Cortex of kidney (tissue), 1 donor: ENCODE data around the gene NCKAP5.

Source experiments
- DNase-seq: peaks from one replicate; lab custom pipeline; 2025; lab: John Stamatoyannopoulos, UW

NCKAP5 gene

GRCh38 chr2:133146893-133147292 is 421.4 kb downstream of the NCKAP5 start:
- no peak for DNase-seq

GRCh38 chr2:133143645-133144044 is 424.6 kb downstream of the NCKAP5 start:
- DNase-seq, result no peak

- no peak for DNase-seq
Measured at GRCh38 chr2:133142087-133142486, 426.2 kb downstream of the NCKAP5 start.

GRCh38 chr2:133140620-133141019 is 427.6 kb downstream of the NCKAP5 start:
- DNase-seq, result no peak

GRCh38 chr2:133139847-133140533 is 428.3 kb downstream of the NCKAP5 start:
- DNase-seq, result no peak

- no peak for DNase-seq
Measured at GRCh38 chr2:133138693-133139092, 429.6 kb downstream of the NCKAP5 start.

GRCh38 chr2:133135035-133135654 is 433.1 kb downstream of the NCKAP5 start:
- DNase-seq, result no peak

GRCh38 chr2:133130548-133131246 is 437.6 kb downstream of the NCKAP5 start:
- DNase-seq, result no peak

GRCh38 chr2:133124446-133124845 is 443.8 kb downstream of the NCKAP5 start:
- DNase-seq, result no peak

GRCh38 chr2:133123904-133124303 is 444.4 kb downstream of the NCKAP5 start:
- no peak for DNase-seq

GRCh38 chr2:133123393-133123792 is 444.9 kb downstream of the NCKAP5 start:
- DNase-seq, result no peak

GRCh38 chr2:133122529-133122928 is 445.7 kb downstream of the NCKAP5 start:
- DNase-seq, result no peak

GRCh38 chr2:133120310-133120709 is 448.0 kb downstream of the NCKAP5 start:
- DNase-seq, result no peak

GRCh38 chr2:133110201-133110600 is 458.1 kb downstream of the NCKAP5 start:
- no peak for DNase-seq

GRCh38 chr2:133109772-133110171 is 458.5 kb downstream of the NCKAP5 start:
- no peak for DNase-seq

GRCh38 chr2:133107058-133107815 is 461.0 kb downstream of the NCKAP5 start:
- no peak for DNase-seq

GRCh38 chr2:133104871-133105270 is 463.4 kb downstream of the NCKAP5 start:
- no peak for DNase-seq

- DNase-seq, result no peak
Measured at GRCh38 chr2:133098787-133099186, 469.5 kb downstream of the NCKAP5 start.

GRCh38 chr2:133097666-133098065 is 470.6 kb downstream of the NCKAP5 start:
- no peak for DNase-seq

GRCh38 chr2:133092571-133092970 is 475.7 kb downstream of the NCKAP5 start:
- no peak for DNase-seq

GRCh38 chr2:133090358-133090757 is 477.9 kb downstream of the NCKAP5 start:
- DNase-seq, result no peak

GRCh38 chr2:133086176-133086575 is 482.1 kb downstream of the NCKAP5 start:
- DNase-seq, result no peak
